ENCODE results near the gene SSB.

DNA sequence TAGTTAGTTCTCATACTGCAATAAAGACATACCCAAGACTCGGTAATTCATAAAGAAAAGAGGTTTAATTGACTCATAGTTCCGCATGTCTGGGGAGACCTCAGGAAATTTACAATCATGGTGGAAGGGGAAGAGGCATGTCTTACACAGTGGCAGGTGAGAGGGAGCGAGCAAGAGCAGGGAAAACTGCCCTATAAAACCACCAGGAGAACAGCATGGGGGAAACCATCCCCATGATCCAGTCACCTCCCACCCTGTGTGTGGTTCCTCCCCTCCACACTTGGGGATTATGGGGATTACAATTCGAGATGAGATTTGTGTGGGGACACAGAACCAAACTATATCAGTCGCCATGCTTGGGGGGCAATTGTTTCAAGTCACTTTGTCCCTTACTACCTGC is 1.1 kb upstream of the SSB start:
- TF ChIP-seq, protein P1, sequence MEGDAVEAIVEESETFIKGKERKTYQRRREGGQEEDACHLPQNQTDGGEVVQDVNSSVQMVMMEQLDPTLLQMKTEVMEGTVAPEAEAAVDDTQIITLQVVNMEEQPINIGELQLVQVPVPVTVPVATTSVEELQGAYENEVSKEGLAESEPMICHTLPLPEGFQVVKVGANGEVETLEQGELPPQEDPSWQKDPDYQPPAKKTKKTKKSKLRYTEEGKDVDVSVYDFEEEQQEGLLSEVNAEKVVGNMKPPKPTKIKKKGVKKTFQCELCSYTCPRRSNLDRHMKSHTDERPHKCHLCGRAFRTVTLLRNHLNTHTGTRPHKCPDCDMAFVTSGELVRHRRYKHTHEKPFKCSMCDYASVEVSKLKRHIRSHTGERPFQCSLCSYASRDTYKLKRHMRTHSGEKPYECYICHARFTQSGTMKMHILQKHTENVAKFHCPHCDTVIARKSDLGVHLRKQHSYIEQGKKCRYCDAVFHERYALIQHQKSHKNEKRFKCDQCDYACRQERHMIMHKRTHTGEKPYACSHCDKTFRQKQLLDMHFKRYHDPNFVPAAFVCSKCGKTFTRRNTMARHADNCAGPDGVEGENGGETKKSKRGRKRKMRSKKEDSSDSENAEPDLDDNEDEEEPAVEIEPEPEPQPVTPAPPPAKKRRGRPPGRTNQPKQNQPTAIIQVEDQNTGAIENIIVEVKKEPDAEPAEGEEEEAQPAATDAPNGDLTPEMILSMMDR (conservative IDR thresholded peaks at IDR 0.05; ENCODE audit: low read depth, low read length): no peak
- TF ChIP-seq MAFK (IDR thresholded peaks at IDR 0.05; ENCODE audit: low read depth, low read length) (no peak), POLR2A (IDR thresholded peaks at IDR 0.05; ENCODE audit: low read depth, low read length) (no peak)

All from IMR-90 (cell line).